H9 (cell line): Measurements from ENCODE around the gene RASIP1. TPM values are rescaled to one million over a fixed set of nuclear protein-coding genes. Genes with fewer than 3 reads are reported as not detected.
A peak's percentile ranks its signal among the peaks of the same experiment; 100 is the strongest.

ENCODE experiments used
- DNase-seq: peaks from one replicate; pipeline ENCODE4 v3.0.0-alpha.2; 2017
- H2AFZ ChIP-seq: one replicate; pipeline ENCODE4 v1.6.1; 2013; ENCODE audit warnings: mild to moderate bottlenecking, low read length, control low read depth, moderate library complexity
- H2AK5ac ChIP-seq: 2 replicates; pipeline ENCODE4 v1.6.1; 2013; ENCODE audit warnings: low read length, control low read depth, mixed read lengths; ENCODE audit not compliant: insufficient read length
- H2BK120ac ChIP-seq: one replicate; pipeline ENCODE4 v1.6.1; 2013; ENCODE audit warnings: low read depth, mild to moderate bottlenecking, low read length, control low read depth, inconsistent platforms; ENCODE audit not compliant: poor library complexity, severe bottlenecking
- H2BK12ac ChIP-seq: 2 replicates; pipeline ENCODE4 v1.6.1; 2013; ENCODE audit warnings: low read length, control low read depth, mixed read lengths, low read depth; ENCODE audit not compliant: insufficient read length
- H2BK15ac ChIP-seq: 2 replicates; pipeline ENCODE4 v1.6.1; 2013; ENCODE audit warnings: low read depth, low read length, control low read depth
- H2BK20ac ChIP-seq: one replicate; pipeline ENCODE4 v1.6.1; 2013; ENCODE audit warnings: low read depth, mild to moderate bottlenecking, low read length, control low read depth, inconsistent platforms; ENCODE audit not compliant: poor library complexity, severe bottlenecking
- H2BK5ac ChIP-seq: 2 replicates; pipeline ENCODE4 v1.6.1; 2013; ENCODE audit warnings: low read length, control low read depth, mixed read lengths; ENCODE audit not compliant: insufficient read length
- H3K14ac ChIP-seq: 2 replicates; pipeline ENCODE4 v1.6.1; 2013; ENCODE audit warnings: low read length, control low read depth; ENCODE audit not compliant: insufficient read depth
- H3K18ac ChIP-seq: 2 replicates; pipeline ENCODE4 v1.6.1; 2013; ENCODE audit warnings: low read depth, mild to moderate bottlenecking, mixed read lengths, low read length, control low read depth; ENCODE audit not compliant: insufficient read length
- H3K23ac ChIP-seq: 2 replicates; pipeline ENCODE4 v1.6.1; 2013; ENCODE audit warnings: low read length, control low read depth, mixed read lengths, low read depth; ENCODE audit not compliant: insufficient read length
- H3K23me2 ChIP-seq: 2 replicates; pipeline ENCODE4 v1.6.1; 2013; ENCODE audit warnings: low read depth, mild to moderate bottlenecking, mixed read lengths, low read length, control low read depth; ENCODE audit not compliant: insufficient read length, poor library complexity, severe bottlenecking
- H3K27ac ChIP-seq: 2 replicates; pipeline ENCODE4 v1.5.1; 2013; ENCODE audit warnings: low read length, control low read depth, mixed read lengths, low read depth; ENCODE audit not compliant: insufficient read length
- H3K27me3 ChIP-seq: 2 replicates; pipeline ENCODE4 v1.6.1; 2013; ENCODE audit warnings: low read length, control low read depth, inconsistent platforms; ENCODE audit not compliant: insufficient read depth
- H3K4ac ChIP-seq: 2 replicates; pipeline ENCODE4 v1.6.1; 2013; ENCODE audit warnings: low read depth, mild to moderate bottlenecking, control low read depth, inconsistent platforms, low read length, moderate library complexity
- H3K4me1 ChIP-seq: 2 replicates; pipeline ENCODE4 v1.6.1; 2013; ENCODE audit warnings: low read length, control low read depth, inconsistent platforms; ENCODE audit not compliant: insufficient read depth
- H3K4me2 ChIP-seq: 2 replicates; pipeline ENCODE4 v1.6.1; 2013; ENCODE audit warnings: low read length, control low read depth, mixed read lengths; ENCODE audit not compliant: insufficient read length, insufficient read depth
- H3K56ac ChIP-seq: 2 replicates; pipeline ENCODE4 v1.6.1; 2013; ENCODE audit warnings: low read depth, mild to moderate bottlenecking, mixed read lengths, low read length, control low read depth; ENCODE audit not compliant: insufficient read length
- H3K79me1 ChIP-seq: 2 replicates; pipeline ENCODE4 v1.6.1; 2013; ENCODE audit warnings: low read depth, mild to moderate bottlenecking, moderate library complexity, low read length, control low read depth, inconsistent platforms; ENCODE audit not compliant: insufficient read depth, poor library complexity, severe bottlenecking
- H3K79me2 ChIP-seq: 2 replicates; pipeline ENCODE4 v1.6.1; 2013; ENCODE audit warnings: low read length, control low read depth, inconsistent platforms; ENCODE audit not compliant: insufficient read depth
- H3K9ac ChIP-seq: 2 replicates; pipeline ENCODE4 v1.6.1; 2013; ENCODE audit warnings: low read length, control low read depth, mixed read lengths; ENCODE audit not compliant: insufficient read length; ENCODE audit errors: extremely low read depth
- H3K9me3 ChIP-seq: one replicate; pipeline ENCODE4 v1.6.1; 2013; ENCODE audit warnings: low read depth, low read length, inconsistent platforms; ENCODE audit not compliant: control insufficient read depth
- H3T11ph ChIP-seq: one replicate; pipeline ENCODE4 v1.6.1; 2013; ENCODE audit warnings: mild to moderate bottlenecking, low read length, control low read depth, inconsistent platforms
- H4K20me1 ChIP-seq: one replicate; pipeline ENCODE4 v1.6.1; 2013; ENCODE audit not compliant: control insufficient read depth, insufficient read length, insufficient read depth
- H4K5ac ChIP-seq: 2 replicates; pipeline ENCODE4 v1.6.1; 2013; ENCODE audit warnings: low read depth, mild to moderate bottlenecking, mixed read lengths, low read length, control low read depth; ENCODE audit not compliant: insufficient read length
- H4K8ac ChIP-seq: replicated peaks from 2 replicates; pipeline ENCODE4 v1.6.1; 2013; ENCODE audit warnings: low read length, control low read depth, mixed read lengths, low read depth; ENCODE audit not compliant: insufficient read length
- H4K91ac ChIP-seq: 2 replicates; pipeline ENCODE4 v1.6.1; 2013; ENCODE audit warnings: low read depth, mild to moderate bottlenecking, moderate library complexity, mixed read lengths, low read length, control low read depth; ENCODE audit not compliant: insufficient read length
- H3K27ac Mint-ChIP-seq, 3 experiments: 2 replicates in 2 of 3; 3 replicates in 1 of 3; pipeline ENCODE4 v1.8.0; 2020 to 2021; ENCODE audit warnings: mixed read lengths in 3 of 3, mild to moderate bottlenecking in 1 of 3, moderate library complexity in 1 of 3
- H3K27me3 Mint-ChIP-seq: 2 replicates; pipeline ENCODE4 v1.8.0; 2021; ENCODE audit warnings: low read depth, mild to moderate bottlenecking, moderate library complexity, mixed read lengths
- H3K36me3 Mint-ChIP-seq, 3 experiments: 2 replicates in 2 of 3; 3 replicates in 1 of 3; pipeline ENCODE4 v1.8.0; 2020 to 2021; ENCODE audit warnings: low read depth in 3 of 3, mixed read lengths in 3 of 3; ENCODE audit not compliant: insufficient read depth in 1 of 3
- H3K4me1 Mint-ChIP-seq, 2 experiments: 2 replicates each; pipeline ENCODE4 v1.8.0; 2020; ENCODE audit warnings: mixed read lengths in 2 of 2
- H3K4me3 Mint-ChIP-seq, 2 experiments: 2 replicates in 1 of 2; 3 replicates in 1 of 2; pipeline ENCODE4 v1.8.0; 2020 to 2021; ENCODE audit warnings: mild to moderate bottlenecking in 2 of 2, mixed read lengths in 2 of 2, moderate library complexity in 1 of 2
- H3K9me3 Mint-ChIP-seq, 2 experiments: 2 replicates in 1 of 2; 3 replicates in 1 of 2; pipeline ENCODE4 v1.8.0; 2020; ENCODE audit warnings: mild to moderate bottlenecking in 2 of 2, mixed read lengths in 2 of 2, moderate library complexity in 1 of 2
- CTCF ChIP-seq: fragments of 200-600 bp; sonication (generic); conservative IDR thresholded peaks from 3 replicates; pipeline ENCODE4 v1.8.0; 2021; ENCODE audit warnings: antibody characterized with exemption, mild to moderate bottlenecking
- WGBS: extraction: QIAGEN DNeasy Blood & Tissue Kit; methylation state at CpG from one replicate; pipeline ENCODE4 v1.1.7; 2013; ENCODE audit warnings: missing lambda C conversion rate, low lambda C conversion rate, mixed read lengths; ENCODE audit not compliant: insufficient read length; ENCODE audit errors: extremely low coverage; 5-methylcytosine and 5-hydroxymethylcytosine counted together
- total RNA-seq: library from RNA; stranded (reverse); gene quantifications from 2 replicates; pipeline ENCODE4 v1.2.1, GENCODE V29; 2021

The RASIP1 gene
- total RNA-seq, 1 experiment from 2014 or later = 2.4 TPM

- Histone ChIP-seq H2BK5ac (no peak overlapping the region), H2AFZ (no peak overlapping the region), H3K4me2 (no peak overlapping the region), H4K5ac (no peak overlapping the region), H4K20me1 (no peaks in the 10 kb centered on the region), H3K56ac (no peak overlapping the region), H3K14ac (no peak overlapping the region), H3K18ac (no peak overlapping the region), H3K23ac (no peak overlapping the region), H3K4me1 (no peaks in the 10 kb centered on the region; the same call in 1 of the 2 replicates), H3K4ac (no peak overlapping the region), H3K27ac (no peak overlapping the region), H4K91ac (no peak overlapping the region), H2BK20ac (no peak overlapping the region), H2BK12ac (no peak overlapping the region), H4K8ac (no peak overlapping the region), H3K79me2 (no peaks in the 10 kb centered on the region), H3T11ph (no peak overlapping the region), H3K79me1 (no peaks in the 10 kb centered on the region), H3K9ac (no peak overlapping the region), H2AK5ac (no peak overlapping the region), H3K9me3 (no peaks in the 10 kb centered on the region), H2BK120ac (no peak overlapping the region), H3K27me3 (no peaks in the 10 kb centered on the region), H3K23me2 (no peaks in the 10 kb centered on the region), H2BK15ac (no peak overlapping the region)
- Mint-ChIP-seq H3K9me3 (no peaks in the 10 kb centered on the region), H3K4me1 (peaks cover 21 to 31% of the 10 kb centered on the region in 2 experiments), H3K36me3 (peaks cover 0 to 4% (median 4%) of the 10 kb centered on the region in 3 experiments; a peak in 3 of 7 replicates), H3K27me3 (no peaks in the 10 kb centered on the region; the same call in 1 of the 2 replicates), H3K27ac (no peak overlapping the region; a peak in 1 of 7 replicates), H3K4me3 (peak overlapping the region in 1 of 2 experiments; percentile 10; a peak in 1 of 5 replicates)
- DNase-seq = no peak
- WGBS = no CpG with 5 or more reads among the region's 11 CpGs
- TF ChIP-seq CTCF = no peak
Measured at GRCh38 chr19:48722196-48722708, 18.2 kb downstream of the RASIP1 start.
